ENCODE measurements around the gene EMC10.

Gene EMC10

DNA sequence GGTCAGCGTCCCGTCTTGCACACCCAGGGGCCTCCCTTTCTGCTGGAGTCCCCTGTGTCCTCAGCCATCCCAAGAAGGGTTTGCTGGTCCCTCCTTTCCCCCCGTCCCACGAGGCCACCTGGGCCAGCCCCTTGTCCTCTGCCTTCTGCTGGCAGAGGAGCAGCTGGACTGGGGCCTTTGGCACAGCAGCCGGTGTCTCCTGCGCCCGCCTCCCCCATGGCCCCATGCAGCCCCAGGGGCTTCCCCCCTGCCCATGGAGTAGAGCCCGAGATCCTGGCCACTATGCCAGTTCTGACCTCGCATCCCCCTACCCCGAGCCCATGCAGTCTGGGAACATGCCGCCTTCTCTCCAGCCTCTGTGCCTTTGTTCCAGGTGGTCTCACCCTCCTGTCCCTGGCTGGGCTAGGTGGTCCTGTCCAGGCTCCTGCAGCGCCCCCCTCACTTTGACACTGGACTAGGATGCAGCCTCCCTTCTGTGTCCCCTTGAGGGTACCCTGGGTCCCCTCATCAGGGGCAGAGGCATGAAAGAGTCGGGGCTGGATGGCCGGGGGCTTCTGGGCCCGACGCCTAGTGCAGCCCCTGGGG is 6.1 kb downstream of the EMC10 start:
- no peaks in the 10 kb centered on the region for H3K9me3 ChIP-seq (ENCODE audit: control insufficient read depth, insufficient read depth, low read depth, low read length)
- H3K4me1 ChIP-seq (ENCODE audit: control insufficient read depth, insufficient read depth, low read length), result peaks cover 4% of the 10 kb centered on the region; the same call in 1 of the 2 replicates
- H3K27ac ChIP-seq (ENCODE audit: extremely low read depth, low read depth, low read length), result no peak overlapping the region
- H3K36me3 ChIP-seq (ENCODE audit: control insufficient read depth in 2 of 2, insufficient read depth in 1 of 2, low read length in 2 of 2), result peaks cover 15 to 81% of the 10 kb centered on the region in 2 experiments; a peak in 2 of 3 replicates
- TF ChIP-seq TCF7L2 (IDR thresholded peaks at IDR 0.05; ENCODE audit: borderline replicate concordance, low read depth, low read length), result no peak
- no peak for TF ChIP-seq ZFP37 (tag by site-specific recombination; IDR thresholded peaks at IDR 0.05)
- TF ChIP-seq, protein P1, sequence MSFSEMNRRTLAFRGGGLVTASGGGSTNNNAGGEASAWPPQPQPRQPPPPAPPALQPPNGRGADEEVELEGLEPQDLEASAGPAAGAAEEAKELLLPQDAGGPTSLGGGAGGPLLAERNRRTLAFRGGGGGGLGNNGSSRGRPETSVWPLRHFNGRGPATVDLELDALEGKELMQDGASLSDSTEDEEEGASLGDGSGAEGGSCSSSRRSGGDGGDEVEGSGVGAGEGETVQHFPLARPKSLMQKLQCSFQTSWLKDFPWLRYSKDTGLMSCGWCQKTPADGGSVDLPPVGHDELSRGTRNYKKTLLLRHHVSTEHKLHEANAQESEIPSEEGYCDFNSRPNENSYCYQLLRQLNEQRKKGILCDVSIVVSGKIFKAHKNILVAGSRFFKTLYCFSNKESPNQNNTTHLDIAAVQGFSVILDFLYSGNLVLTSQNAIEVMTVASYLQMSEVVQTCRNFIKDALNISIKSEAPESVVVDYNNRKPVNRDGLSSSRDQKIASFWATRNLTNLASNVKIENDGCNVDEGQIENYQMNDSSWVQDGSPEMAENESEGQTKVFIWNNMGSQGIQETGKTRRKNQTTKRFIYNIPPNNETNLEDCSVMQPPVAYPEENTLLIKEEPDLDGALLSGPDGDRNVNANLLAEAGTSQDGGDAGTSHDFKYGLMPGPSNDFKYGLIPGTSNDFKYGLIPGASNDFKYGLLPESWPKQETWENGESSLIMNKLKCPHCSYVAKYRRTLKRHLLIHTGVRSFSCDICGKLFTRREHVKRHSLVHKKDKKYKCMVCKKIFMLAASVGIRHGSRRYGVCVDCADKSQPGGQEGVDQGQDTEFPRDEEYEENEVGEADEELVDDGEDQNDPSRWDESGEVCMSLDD (tag by site-specific recombination; IDR thresholded peaks at IDR 0.05), result no peak
- TF ChIP-seq BCL11B (tag by site-specific recombination; IDR thresholded peaks at IDR 0.05; ENCODE audit: low read depth), result no peak
- no peak for TF ChIP-seq ZNF549 (tag by site-specific recombination; IDR thresholded peaks at IDR 0.05)
- no peak for TF ChIP-seq ZNF423 (tag by site-specific recombination; IDR thresholded peaks at IDR 0.05)
- TF ChIP-seq GFI1B (tag by site-specific recombination; IDR thresholded peaks at IDR 0.05), result no peak
- TF ChIP-seq ZNF350 (tag by site-specific recombination; IDR thresholded peaks at IDR 0.05), result no peak
- no peak for TF ChIP-seq ZNF501 (tag by site-specific recombination; IDR thresholded peaks at IDR 0.05)
- TF ChIP-seq, protein P2, sequence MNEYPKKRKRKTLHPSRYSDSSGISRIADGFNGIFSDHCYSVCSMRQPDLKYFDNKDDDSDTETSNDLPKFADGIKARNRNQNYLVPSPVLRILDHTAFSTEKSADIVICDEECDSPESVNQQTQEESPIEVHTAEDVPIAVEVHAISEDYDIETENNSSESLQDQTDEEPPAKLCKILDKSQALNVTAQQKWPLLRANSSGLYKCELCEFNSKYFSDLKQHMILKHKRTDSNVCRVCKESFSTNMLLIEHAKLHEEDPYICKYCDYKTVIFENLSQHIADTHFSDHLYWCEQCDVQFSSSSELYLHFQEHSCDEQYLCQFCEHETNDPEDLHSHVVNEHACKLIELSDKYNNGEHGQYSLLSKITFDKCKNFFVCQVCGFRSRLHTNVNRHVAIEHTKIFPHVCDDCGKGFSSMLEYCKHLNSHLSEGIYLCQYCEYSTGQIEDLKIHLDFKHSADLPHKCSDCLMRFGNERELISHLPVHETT (tag by site-specific recombination; IDR thresholded peaks at IDR 0.05), result no peak
- TF ChIP-seq HOXD13 (CRISPR knock-in tag; IDR thresholded peaks at IDR 0.05; ENCODE audit: borderline replicate concordance), result no peak
- TF ChIP-seq ZNF777 (tag by site-specific recombination; IDR thresholded peaks at IDR 0.05; ENCODE audit: borderline replicate concordance), result no peak
- TF ChIP-seq, protein P3, sequence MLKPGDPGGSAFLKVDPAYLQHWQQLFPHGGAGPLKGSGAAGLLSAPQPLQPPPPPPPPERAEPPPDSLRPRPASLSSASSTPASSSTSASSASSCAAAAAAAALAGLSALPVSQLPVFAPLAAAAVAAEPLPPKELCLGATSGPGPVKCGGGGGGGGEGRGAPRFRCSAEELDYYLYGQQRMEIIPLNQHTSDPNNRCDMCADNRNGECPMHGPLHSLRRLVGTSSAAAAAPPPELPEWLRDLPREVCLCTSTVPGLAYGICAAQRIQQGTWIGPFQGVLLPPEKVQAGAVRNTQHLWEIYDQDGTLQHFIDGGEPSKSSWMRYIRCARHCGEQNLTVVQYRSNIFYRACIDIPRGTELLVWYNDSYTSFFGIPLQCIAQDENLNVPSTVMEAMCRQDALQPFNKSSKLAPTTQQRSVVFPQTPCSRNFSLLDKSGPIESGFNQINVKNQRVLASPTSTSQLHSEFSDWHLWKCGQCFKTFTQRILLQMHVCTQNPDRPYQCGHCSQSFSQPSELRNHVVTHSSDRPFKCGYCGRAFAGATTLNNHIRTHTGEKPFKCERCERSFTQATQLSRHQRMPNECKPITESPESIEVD (tag by site-specific recombination; IDR thresholded peaks at IDR 0.05), result no peak
- no peak for TF ChIP-seq ZNF830 (tag by site-specific recombination; IDR thresholded peaks at IDR 0.05; ENCODE audit: low read depth)
- TF ChIP-seq, protein P4, sequence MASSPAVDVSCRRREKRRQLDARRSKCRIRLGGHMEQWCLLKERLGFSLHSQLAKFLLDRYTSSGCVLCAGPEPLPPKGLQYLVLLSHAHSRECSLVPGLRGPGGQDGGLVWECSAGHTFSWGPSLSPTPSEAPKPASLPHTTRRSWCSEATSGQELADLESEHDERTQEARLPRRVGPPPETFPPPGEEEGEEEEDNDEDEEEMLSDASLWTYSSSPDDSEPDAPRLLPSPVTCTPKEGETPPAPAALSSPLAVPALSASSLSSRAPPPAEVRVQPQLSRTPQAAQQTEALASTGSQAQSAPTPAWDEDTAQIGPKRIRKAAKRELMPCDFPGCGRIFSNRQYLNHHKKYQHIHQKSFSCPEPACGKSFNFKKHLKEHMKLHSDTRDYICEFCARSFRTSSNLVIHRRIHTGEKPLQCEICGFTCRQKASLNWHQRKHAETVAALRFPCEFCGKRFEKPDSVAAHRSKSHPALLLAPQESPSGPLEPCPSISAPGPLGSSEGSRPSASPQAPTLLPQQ (tag by site-specific recombination; IDR thresholded peaks at IDR 0.05), result no peak
- TF ChIP-seq ZNF621 (tag by site-specific recombination; IDR thresholded peaks at IDR 0.05), result no peak
- CTCF ChIA-PET, result no interaction called here
- no peak overlapping the region for H3K4me3 ChIP-seq (ENCODE audit: low read depth, low read length)
- POLR2A ChIA-PET, result interaction anchor here (0.9 kb wide), 1 partner anchor 98 kb away, joined by 3 read pairs; the partner anchor contains the start of gene POLD1

DNA sequence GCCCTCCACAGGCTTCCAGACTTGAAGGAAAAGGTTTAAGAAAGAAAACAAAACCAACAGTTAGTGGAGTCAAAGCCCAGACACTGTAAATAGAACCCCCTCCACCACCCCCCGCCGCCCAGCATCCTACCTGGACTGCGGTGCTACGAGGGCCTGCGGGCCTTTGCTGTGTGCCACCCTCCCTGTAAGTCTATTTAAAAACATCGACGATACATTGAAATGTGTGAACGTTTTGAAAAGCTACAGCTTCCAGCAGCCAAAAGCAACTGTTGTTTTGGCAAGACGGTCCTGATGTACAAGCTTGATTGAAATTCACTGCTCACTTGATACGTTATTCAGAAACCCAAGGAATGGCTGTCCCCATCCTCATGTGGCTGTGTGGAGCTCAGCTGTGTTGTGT is 6.6 kb downstream of the EMC10 start:
- Histone ChIP-seq H3K4me3 (ENCODE audit: low read depth, low read length) (no peak overlapping the region), H3K9me3 (ENCODE audit: control insufficient read depth, insufficient read depth, low read depth, low read length) (no peaks in the 10 kb centered on the region), H3K36me3 (ENCODE audit: control insufficient read depth in 2 of 2, insufficient read depth in 1 of 2, low read length in 2 of 2) (peaks cover 15 to 78% of the 10 kb centered on the region in 2 experiments; a peak in 2 of 3 replicates), H3K27ac (ENCODE audit: extremely low read depth, low read depth, low read length) (no peak overlapping the region), H3K4me1 (ENCODE audit: control insufficient read depth, insufficient read depth, low read length) (no peaks in the 10 kb centered on the region)
- ChIA-PET CTCF (interaction anchor here (0.6 to 0.8 kb wide), 2 partner anchors 22 to 27 kb away, joined by 3 read pairs; no protein-coding TSS in a partner anchor), POLR2A (interaction anchor here (0.9 kb wide), 1 partner anchor 99 kb away, joined by 3 read pairs; the partner anchor contains the start of gene POLD1)
- no peak for TF ChIP-seq GFI1B (tag by site-specific recombination; IDR thresholded peaks at IDR 0.05)
- TF ChIP-seq, protein P4 (tag by site-specific recombination; IDR thresholded peaks at IDR 0.05), result no peak
- no peak for TF ChIP-seq HOXD13 (CRISPR knock-in tag; IDR thresholded peaks at IDR 0.05; ENCODE audit: borderline replicate concordance)
- TF ChIP-seq SP7 (tag by site-specific recombination; IDR thresholded peaks at IDR 0.05), result no peak
- TF ChIP-seq KLF7 (tag by site-specific recombination; IDR thresholded peaks at IDR 0.05; ENCODE audit: borderline replicate concordance), result no peak
- TF ChIP-seq ZNF324 (tag by site-specific recombination; IDR thresholded peaks at IDR 0.05), result no peak
- no peak for TF ChIP-seq ZNF747 (tag by site-specific recombination; IDR thresholded peaks at IDR 0.05)
- TF ChIP-seq ZIC2 (tag by site-specific recombination; IDR thresholded peaks at IDR 0.05), result no peak
- no peak for TF ChIP-seq ZNF248 (tag by site-specific recombination; IDR thresholded peaks at IDR 0.05)
- TF ChIP-seq MZF1 (tag by site-specific recombination; IDR thresholded peaks at IDR 0.05; ENCODE audit: borderline replicate concordance), result no peak
- TF ChIP-seq, protein P5, sequence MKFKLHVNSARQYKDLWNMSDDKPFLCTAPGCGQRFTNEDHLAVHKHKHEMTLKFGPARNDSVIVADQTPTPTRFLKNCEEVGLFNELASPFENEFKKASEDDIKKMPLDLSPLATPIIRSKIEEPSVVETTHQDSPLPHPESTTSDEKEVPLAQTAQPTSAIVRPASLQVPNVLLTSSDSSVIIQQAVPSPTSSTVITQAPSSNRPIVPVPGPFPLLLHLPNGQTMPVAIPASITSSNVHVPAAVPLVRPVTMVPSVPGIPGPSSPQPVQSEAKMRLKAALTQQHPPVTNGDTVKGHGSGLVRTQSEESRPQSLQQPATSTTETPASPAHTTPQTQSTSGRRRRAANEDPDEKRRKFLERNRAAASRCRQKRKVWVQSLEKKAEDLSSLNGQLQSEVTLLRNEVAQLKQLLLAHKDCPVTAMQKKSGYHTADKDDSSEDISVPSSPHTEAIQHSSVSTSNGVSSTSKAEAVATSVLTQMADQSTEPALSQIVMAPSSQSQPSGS (tag by site-specific recombination; IDR thresholded peaks at IDR 0.05; ENCODE audit: low read depth), result no peak

Measured in HEK293 (cell line).